HG02678 (cell line): ENCODE measurements around the gene STAMBPL1.

ENCODE experiments used
- ATAC-seq: cut with Tn5 transposase; IDR thresholded peaks from one replicate; pipeline ENCODE4 v1.9.1; 2021; ENCODE audit warnings: mild to moderate bottlenecking, moderate library complexity; ENCODE audit not compliant: unreplicated experiment

Gene STAMBPL1

DNA sequence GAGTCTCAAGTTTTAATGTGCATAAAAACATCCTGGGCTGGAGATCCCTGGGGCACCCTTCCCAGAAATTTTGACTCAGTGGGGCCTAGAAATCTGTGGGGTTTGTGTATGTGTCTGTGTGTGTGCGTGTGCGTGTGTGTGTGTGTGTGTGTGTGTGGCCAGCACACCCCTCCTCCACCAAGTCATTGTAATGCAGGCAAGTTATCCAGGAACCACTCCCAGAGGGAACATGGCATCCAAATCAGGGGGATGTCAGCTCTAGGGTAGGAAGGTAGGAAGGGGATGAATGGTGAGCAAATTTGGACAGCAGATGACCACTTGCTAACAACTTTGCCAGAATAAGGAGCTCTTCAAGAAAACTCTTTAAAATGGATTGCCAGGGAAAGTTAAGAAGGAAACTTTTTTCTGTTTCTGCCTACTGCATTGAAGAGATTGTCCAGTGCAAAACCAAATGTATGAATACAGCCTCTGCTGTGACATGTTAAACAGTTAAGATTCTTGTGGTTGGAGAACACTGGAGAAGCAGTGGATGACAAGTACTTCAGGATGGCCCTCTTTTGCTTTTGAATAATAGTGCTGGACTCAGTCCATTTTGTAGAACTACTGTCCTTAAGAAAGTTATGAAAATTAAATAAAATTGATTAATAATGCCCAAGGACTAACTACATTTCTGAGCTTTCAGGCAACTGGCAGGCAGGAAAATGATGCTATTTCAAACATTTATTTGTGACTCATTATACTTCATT is 12.3 kb downstream of the STAMBPL1 start:
- no peak for ATAC-seq

- ATAC-seq = no peak
These were observed 13.6 kb downstream of the STAMBPL1 start for GRCh38 chr10:88893611-88894010.

DNA sequence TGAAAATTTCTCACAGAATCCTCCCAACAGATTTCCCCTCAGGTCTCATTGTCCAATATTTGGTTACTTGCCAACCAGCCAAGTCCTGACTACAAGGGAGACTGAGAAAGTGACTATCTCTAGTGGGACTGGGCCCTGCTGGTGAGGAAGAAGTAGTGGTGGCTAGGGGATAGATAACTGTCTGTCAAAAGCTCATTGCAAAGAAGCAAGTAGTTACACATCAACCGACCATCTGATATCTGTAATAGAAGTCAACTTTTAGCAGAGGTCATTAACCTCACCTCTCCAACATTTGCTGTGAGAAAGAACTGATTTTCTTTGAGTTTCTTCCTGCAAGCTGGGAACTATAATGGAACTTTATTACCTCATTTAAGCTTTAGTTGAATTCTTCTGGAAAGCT is 15.2 kb downstream of the STAMBPL1 start:
- ATAC-seq = no peak

DNA sequence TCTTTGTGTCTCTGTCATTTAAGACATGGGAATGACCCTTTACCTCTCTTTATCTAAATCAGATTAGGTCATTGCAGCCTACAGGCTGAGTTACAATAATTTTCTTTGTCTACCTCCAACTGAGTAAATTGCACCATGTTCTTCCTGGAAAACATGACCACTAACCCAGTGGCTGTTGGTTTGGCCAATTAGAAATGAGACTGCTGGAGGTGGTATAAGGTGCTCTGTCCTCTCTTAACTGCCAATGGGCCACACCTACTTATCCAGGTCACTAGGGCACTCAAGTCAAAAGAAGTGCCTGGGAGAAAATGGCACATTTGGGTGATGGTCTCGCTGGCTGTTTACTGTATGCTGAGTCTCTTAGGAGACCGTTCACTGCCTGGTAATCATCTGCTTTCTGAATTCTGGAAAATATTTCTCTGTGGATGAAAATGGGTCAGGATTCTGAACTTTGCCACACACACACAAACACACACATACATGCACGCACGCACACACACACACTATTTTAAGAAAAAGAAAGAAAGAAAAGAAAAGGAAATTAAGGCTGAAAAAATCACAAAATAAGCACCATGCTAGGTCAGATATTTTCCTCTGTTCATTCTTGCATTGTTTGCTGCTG is 16.4 kb downstream of the STAMBPL1 start:
- no peak for ATAC-seq

DNA sequence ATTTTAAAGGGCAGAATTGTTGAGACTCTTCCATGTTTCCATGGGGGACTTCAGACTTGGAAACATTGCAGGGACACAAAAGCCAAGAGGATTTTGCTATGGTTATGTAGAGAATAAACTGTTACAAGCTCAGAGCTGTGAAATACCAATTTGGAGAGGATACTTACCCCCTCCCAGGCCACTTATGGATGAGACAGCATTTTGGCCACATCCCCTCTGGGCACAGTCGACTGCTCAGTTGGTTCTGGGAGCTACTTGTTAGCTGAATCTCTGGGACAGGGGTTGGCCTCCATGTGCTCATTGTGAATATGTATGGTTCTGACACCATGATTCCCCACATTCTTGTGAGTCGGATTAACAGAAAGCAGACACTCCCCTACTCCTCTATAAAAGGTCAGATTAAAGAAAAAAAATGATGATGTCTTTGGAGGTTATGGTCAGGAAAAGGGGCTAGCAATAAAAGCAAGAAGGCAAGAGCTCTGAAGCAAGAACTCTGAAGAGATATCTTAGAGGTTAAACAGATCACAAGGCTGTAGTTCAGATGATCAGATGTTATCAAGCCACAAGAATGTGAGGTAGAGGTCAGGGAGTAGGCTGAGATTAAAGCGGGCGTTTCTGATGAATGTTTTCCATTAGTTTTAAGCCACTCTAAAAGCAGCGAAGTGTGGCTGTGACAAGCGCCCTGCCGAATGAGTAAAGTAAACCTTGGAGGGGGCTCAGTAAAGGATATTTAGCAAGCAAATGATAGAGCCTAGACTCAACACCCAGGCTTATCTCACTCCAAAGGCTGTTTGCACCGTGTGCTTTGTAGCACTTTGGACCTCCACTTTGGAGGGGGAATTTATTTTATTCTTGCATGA is 17.2 kb downstream of the STAMBPL1 start:
- no peak for ATAC-seq

DNA sequence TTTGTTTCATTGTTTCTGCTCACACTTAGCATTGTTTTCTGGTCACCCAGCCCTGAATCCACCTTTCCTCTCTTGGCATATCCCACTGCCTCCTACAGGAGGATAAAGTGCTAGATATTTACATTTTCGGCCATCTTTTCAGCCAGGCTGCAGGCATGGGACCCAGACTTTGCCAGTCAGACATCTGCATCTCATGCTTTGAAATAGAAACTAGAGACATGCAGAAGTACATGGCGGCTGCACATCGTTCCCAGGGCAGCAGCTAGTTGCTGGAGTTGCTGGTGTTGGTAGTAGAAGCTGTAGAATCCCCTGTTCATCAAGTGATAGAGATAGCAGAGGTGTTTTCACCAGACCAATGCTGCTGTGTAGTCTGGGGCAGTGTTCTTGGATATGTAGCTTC is 18.7 kb downstream of the STAMBPL1 start:
- no peak for ATAC-seq

DNA sequence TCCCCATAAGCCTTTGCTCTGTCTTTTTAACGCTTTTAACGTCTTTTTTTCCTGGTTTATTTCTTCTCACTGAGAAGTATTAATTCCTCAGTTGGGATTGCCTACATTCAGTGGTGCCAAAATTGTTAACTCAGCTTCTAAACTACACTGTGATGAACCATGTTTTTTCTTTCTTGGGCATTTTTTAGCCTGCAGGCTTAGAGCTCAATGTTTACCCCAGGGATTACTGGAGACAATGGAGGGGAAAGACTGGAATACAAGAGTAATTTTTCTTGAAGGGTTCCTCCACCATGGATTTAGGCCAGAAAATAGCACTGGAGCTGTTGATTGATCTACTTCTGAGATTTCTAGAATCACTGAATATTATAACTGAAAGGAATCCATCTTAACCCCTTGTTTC is 19.8 kb downstream of the STAMBPL1 start:
- no peak for ATAC-seq

DNA sequence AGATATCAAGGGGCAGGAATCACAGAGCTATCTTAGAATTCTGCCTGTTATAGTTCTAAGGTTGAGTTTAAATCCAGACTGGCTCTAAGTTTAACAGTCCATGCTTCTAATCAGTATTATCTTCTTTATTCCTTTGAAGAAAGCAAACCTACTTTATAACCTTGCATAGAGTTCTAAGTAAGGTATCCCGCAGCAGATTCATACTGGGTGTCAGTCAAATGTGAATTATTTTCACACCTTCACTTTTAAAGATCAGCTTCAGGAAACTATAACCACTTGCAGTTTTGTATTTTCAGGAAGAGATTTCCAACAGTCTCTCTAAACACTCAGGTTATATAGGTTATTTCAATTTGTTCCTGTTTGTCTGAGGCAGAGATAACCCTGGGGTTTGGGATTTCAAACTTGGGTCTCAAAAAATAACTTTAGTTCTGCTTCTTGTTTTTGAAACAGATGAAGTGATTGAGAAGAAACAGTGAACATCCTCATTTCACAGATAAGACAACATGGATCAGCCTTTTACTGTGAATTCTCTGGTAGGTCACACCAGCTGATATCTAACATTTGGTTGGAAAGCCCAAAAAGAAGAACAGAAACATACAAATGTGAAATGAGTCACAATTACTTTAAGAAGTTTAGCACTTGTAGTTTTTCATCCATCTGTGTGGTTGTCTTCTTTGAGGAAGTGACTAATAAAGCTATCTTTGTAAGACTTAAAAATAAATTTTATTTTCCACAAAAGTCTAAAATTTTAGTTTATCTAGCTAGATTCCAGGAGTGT is 21.4 kb downstream of the STAMBPL1 start:
- ATAC-seq = peak; percentile 82

- ATAC-seq = peak; percentile 38
These were observed 22.1 kb downstream of the STAMBPL1 start for GRCh38 chr10:88901984-88902789.

- ATAC-seq = no peak
These were observed 23.7 kb downstream of the STAMBPL1 start for GRCh38 chr10:88903715-88904114.

DNA sequence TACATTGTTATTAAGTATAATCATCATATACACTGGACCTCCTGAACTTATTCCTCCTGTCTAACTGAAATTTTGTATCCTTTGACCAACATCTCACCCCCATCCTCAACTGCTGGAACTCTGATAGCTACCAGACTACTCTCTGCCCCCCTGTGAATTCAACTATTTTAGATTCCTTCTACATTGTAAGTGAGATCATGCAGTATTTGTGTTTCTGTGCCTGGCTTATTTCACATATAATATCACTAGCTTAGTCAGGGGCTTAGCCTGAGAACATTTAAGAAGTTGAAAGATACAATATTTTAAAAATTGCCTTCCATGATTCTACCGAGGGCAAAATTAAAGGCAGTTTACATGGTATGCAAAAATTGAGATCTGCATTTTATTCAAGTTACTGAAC is 26.9 kb downstream of the STAMBPL1 start:
- ATAC-seq = no peak

DNA sequence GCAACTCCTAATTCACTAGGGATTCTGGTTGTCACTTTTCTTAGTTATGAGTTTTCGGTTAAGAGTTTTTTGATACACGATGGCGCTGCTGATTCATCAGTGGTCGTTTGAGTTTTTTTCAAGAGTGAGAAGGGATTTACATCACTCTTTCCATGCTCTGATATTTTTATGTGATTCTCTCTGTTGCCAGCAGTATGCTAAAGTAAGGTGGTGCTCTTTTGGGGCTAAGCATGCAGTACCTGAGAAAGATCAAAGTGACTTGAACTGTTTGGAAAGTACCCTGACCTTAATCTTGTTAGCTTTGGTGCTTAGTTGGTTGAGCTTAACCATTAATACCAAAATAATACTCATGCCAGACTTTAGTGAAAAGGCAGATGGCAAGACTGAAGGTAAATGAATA is 28.1 kb downstream of the STAMBPL1 start:
- ATAC-seq = no peak

DNA sequence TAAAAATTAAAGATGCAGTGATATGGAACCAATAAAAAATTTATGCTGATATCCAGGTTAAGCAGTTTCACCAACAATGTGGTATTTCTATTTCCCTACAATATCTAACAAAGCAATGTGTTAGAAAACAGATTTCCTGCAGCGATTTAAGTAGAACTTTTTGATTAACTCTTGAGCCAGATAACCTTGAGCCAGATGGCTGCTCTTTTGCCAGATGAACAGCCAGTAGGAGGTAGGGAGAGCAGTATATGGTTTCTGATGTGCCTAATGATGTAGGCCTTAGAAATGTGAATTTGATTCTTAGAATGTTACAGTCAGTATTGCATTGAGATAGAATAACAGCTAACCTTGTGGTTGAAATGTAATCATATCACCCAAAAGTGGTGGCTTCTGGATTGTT is 31.1 kb downstream of the STAMBPL1 start:
- no peak for ATAC-seq

DNA sequence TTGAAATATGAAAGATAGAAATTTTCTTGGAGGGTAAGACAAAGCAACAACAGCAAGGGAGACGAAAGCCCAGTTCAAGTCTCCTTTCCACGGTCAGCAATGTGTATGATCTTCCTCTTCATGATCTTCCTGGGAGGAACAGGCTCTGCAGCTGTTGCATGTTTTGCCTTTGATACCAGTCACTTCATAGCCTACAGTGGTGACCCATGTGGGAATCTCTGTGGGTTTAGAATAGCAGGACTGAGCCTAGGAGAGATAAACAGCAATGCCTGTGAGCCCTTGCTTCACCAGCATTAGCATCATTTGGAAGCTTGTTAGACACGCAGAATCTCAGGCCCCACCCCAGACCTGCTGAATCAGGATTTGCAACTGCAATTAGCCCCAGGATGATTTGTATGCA is 31.8 kb downstream of the STAMBPL1 start:
- no peak for ATAC-seq

- no peak for ATAC-seq
These were observed 33.1 kb downstream of the STAMBPL1 start for GRCh38 chr10:88913127-88913526.

- ATAC-seq = no peak
These were observed 33.7 kb downstream of the STAMBPL1 start for GRCh38 chr10:88913788-88914187.

GRCh38 chr10:88915781-88916180 is 35.7 kb downstream of the STAMBPL1 start:
- no peak for ATAC-seq

DNA sequence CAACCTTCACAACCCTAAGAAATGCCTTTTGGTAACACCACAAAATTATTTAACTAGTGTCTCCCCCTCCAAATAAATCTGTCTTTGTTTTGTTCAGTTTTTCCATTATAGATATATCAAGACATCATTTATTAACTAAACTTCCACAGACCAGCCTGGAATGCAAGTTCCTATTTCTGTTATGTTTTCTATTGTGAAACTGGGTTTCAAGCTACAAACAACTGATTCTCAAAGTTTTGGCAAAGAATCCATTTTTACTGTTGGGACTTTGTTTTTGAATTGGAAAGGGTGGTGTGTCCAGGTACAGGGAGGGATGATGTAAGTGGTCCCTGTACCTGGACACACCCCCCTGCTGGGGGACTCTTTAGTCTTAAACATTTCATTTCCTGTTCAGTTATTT is 36.2 kb downstream of the STAMBPL1 start:
- no peak for ATAC-seq

DNA sequence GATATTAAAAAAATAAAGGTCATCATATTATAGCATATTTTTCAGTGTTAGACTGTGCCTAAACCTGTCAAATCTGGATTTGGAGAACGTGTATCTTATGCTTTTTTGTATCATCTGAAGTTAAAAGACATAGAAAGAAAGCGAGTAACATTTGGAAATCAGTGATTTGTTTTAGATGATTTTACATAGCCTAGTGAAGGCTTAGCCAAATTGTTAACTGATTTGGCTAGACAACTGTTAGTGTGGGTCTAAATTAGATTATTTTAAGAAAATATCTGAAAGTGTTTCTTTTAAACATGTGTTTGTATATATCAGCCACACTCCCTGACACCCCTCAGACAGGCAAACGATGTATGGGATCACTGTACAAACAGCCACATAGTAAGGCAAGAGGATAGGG is 36.9 kb downstream of the STAMBPL1 start:
- ATAC-seq = no peak

DNA sequence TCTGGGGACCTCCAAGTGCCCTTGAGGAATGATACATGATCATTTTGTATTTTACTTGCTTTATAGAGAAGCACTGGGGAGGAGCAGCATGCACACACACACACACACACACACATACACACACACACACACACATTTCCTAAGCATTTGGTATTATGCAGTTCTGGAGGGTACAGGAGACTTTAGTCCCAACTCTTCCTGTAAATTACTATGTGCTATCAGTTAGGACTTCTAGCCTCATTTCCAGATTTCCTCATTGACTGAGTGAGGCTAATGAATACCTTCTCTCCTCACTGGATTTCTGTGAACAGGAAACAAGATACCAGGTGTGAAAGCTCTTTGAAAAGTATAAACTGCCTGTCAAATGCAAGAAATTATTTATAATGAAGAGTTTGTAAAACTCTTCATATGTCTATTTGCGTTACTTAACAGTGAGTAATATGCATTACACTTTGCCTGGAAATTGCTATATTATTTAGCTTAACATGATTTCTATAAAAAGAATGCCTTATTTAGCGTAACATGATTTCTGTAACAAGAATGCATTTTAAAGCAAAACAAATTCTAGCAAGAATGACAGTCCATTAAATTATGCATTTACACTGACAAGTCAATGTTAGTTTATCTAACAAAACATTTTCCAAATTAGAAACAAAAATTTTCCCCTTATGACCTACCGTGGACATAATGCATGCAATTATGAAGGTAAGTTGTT is 38.3 kb downstream of the STAMBPL1 start:
- ATAC-seq = no peak
